ENCODE data around the gene SLC35B2. TPM values are rescaled to one million over a fixed set of nuclear protein-coding genes. Genes with fewer than 3 reads are reported as not detected.

Gene SLC35B2
- total and polyA plus RNA-seq, 9 of the 15 experiments (the other 6 are each of a cell fraction or from before 2014, with no cell fraction given): 14.5 to 59.1 (median 47.1) TPM

- TF ChIP-seq, protein P1, sequence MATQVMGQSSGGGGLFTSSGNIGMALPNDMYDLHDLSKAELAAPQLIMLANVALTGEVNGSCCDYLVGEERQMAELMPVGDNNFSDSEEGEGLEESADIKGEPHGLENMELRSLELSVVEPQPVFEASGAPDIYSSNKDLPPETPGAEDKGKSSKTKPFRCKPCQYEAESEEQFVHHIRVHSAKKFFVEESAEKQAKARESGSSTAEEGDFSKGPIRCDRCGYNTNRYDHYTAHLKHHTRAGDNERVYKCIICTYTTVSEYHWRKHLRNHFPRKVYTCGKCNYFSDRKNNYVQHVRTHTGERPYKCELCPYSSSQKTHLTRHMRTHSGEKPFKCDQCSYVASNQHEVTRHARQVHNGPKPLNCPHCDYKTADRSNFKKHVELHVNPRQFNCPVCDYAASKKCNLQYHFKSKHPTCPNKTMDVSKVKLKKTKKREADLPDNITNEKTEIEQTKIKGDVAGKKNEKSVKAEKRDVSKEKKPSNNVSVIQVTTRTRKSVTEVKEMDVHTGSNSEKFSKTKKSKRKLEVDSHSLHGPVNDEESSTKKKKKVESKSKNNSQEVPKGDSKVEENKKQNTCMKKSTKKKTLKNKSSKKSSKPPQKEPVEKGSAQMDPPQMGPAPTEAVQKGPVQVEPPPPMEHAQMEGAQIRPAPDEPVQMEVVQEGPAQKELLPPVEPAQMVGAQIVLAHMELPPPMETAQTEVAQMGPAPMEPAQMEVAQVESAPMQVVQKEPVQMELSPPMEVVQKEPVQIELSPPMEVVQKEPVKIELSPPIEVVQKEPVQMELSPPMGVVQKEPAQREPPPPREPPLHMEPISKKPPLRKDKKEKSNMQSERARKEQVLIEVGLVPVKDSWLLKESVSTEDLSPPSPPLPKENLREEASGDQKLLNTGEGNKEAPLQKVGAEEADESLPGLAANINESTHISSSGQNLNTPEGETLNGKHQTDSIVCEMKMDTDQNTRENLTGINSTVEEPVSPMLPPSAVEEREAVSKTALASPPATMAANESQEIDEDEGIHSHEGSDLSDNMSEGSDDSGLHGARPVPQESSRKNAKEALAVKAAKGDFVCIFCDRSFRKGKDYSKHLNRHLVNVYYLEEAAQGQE (IDR thresholded peaks at IDR 0.05; ENCODE audit: borderline replicate concordance): no peak
- TF ChIP-seq, protein P1 (CRISPR knock-in tag; IDR thresholded peaks at IDR 0.05; ENCODE audit: low read depth): no peak
- TF ChIP-seq RNF2 (IDR thresholded peaks at IDR 0.05) (no peak), ZSCAN29 (IDR thresholded peaks at IDR 0.05) (no peak), CBX5 (IDR thresholded peaks at IDR 0.05; ENCODE audit: borderline replicate concordance, low read depth) (no peak), ZNF449 (CRISPR knock-in tag; IDR thresholded peaks at IDR 0.05) (no peak), SP2 (IDR thresholded peaks at IDR 0.05; ENCODE audit: extremely low read depth, low read depth, low read length, poor library complexity, severe bottlenecking) (no peak), ZNF695 (CRISPR knock-in tag; IDR thresholded peaks at IDR 0.05) (no peak), OTX1 (CRISPR knock-in tag; IDR thresholded peaks at IDR 0.05) (peak; percentile 59; the same call in 1 of the 2 replicates), CBX8 (IDR thresholded peaks at IDR 0.05; ENCODE audit: borderline replicate concordance, extremely low read depth, low read depth, low read length, poor library complexity, severe bottlenecking) (no peak), SRSF9 (IDR thresholded peaks at IDR 0.05; ENCODE audit: borderline replicate concordance, low read depth, low read length) (no peak), EP400 (IDR thresholded peaks at IDR 0.05) (no peak), ZNF395 (CRISPR knock-in tag; IDR thresholded peaks at IDR 0.05) (no peak), CREM (IDR thresholded peaks at IDR 0.05; ENCODE audit: low read depth) (no peak), ZNF217 (CRISPR knock-in tag; IDR thresholded peaks at IDR 0.05) (no peak), HMBOX1 (IDR thresholded peaks at IDR 0.05) (no peak)
Observed at GRCh38 chr6:44254191-44255104, 2.9 kb downstream of the SLC35B2 start (continued).

Data from K562 (cell line).